Activated T-helper 2 cell treated with anti-CD3 and anti-CD28 coated beads, Interferon-gamma antibody, Interleukin-2, Interleukin-4, amounts not matched to agents 10 μg/mL and 5 μg/mL and 100 μg/mL, durations not matched to agents 14 hours and 24 hours and 36 hours (primary cell): Measurements from ENCODE around the gene JAK1. TPM values are rescaled to one million over a fixed set of nuclear protein-coding genes. Genes with fewer than 3 reads are reported as not detected.

ENCODE experiments used
- DNase-seq: peaks from one replicate; pipeline ENCODE4 v3.0.0; 2021; ENCODE audit warnings: low spot score
- H3K27ac Mint-ChIP-seq: one replicate; pipeline ENCODE4 v1.8.0; 2021; ENCODE audit warnings: mixed read lengths
- H3K27me3 Mint-ChIP-seq: one replicate; pipeline ENCODE4 v1.8.0; 2021; ENCODE audit warnings: low read depth, mixed read lengths
- H3K36me3 Mint-ChIP-seq: one replicate; pipeline ENCODE4 v1.8.0; 2021; ENCODE audit warnings: low read depth, mixed read lengths
- H3K4me1 Mint-ChIP-seq: one replicate; pipeline ENCODE4 v1.8.0; 2021; ENCODE audit warnings: low read depth, mixed read lengths
- H3K4me3 Mint-ChIP-seq: one replicate; pipeline ENCODE4 v1.8.0; 2021; ENCODE audit warnings: low read depth, mild to moderate bottlenecking, moderate library complexity, mixed read lengths
- H3K9me3 Mint-ChIP-seq: one replicate; pipeline ENCODE4 v1.8.0; 2021; ENCODE audit warnings: mixed read lengths
- intact Hi-C: fragments of 100-400 bp; cut with micrococcal nuclease; formaldehyde crosslinking; loops from one replicate; pipeline ENCODE4 v1.15.1; 2023
- total RNA-seq: library from RNA; stranded (reverse); gene quantifications from 2 replicates; pipeline ENCODE4 v1.2.3, GENCODE V29; 2022

Gene JAK1
- total RNA-seq, 1 donor from 2014 or later: 99.9 TPM

DNA sequence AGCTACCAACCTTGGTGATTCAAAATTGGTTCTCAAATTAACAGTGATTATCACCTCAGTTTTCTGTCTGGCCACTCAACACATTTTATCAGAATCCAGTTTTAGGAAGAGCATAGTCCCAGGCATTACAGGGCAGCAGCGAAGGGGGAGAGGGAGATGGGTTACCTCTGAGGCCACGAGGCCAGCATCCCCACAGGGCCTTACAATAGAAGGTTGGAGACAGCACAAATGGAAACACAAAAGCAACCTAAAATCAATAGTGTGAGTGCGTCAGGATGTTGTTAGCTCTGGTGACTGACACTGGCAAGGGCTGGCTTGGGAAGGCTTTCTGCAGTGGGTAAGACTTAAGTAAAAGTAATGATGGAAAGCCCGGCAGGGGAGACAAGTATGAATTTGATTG, 79.5 kb downstream of the JAK1 start:
- Mint-ChIP-seq H3K27ac (no peak overlapping the region), H3K27me3 (no peaks in the 10 kb centered on the region), H3K4me3 (no peak overlapping the region)

DNA sequence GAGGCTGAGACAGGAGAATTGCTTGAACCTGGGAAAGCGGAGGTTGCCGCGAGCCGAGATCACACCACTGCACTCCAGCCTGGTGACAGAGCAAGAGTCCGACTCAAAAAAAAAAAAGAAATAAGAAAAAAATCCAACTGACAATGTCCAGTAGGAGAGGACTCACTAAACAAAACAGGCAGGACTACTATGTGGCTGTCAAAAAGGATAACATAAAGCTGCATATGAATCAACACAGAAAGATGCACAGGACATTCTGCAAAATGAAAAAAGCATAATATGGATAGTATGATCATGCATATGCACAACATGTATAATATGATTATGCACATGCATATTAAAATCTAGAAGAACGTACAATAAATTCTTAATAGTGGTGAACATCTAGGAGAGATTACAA, 80.7 kb downstream of the JAK1 start:
- no peaks in the 10 kb centered on the region for H3K9me3 Mint-ChIP-seq
- intact Hi-C loops: no loop called here

More for the DNA sequence above, 79.5 kb downstream of the JAK1 start:
- no peak for DNase-seq
- intact Hi-C loops: no loop called here
- Mint-ChIP-seq H3K36me3 (peaks cover 21% of the 10 kb centered on the region), H3K9me3 (no peaks in the 10 kb centered on the region), H3K4me1 (peaks cover 45% of the 10 kb centered on the region)

DNA sequence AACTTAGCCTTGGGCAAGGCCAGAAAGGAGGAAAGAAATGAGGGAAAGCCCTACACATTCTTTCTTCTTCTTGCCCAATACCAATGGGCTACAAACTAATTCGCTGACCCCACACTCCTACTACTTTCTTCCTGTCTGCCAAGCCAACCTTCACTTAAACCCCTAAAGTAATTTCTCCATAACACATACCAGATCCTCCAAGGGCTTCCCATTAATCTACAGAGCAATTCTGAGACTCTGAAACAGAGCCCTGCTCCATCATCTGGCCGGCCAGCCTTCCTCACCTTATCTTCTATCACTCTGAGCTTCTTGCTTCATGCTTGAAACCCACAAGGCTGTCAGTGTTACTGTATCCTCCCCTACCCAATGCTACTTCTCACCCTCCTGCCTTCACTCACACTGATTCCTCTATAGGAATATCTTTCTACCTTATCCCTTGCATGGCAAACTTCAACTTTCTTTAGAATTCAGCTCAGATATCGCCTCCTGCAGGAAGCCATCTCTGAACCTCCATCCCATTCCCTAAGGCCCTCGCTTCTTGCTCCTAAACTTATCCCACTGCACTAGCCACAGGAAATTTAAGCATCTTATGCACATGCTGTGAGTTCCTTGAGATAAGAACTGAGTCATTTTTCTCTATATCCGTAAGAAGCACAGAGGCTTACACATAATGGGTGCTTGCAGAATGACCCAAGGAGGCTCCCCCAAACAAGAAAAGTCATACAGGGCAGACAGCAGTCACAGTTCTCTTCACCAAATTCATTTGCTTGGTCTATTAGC, 81.9 kb downstream of the JAK1 start:
- no peaks in the 10 kb centered on the region for H3K27me3 Mint-ChIP-seq
- intact Hi-C loops: no loop called here
- H3K4me1 Mint-ChIP-seq: peaks cover 25% of the 10 kb centered on the region
- no peak overlapping the region for H3K27ac Mint-ChIP-seq
- DNase-seq: no peak
- no peaks in the 10 kb centered on the region for H3K9me3 Mint-ChIP-seq
- H3K4me3 Mint-ChIP-seq: no peak overlapping the region
- H3K36me3 Mint-ChIP-seq: peaks cover 34% of the 10 kb centered on the region

More for the DNA sequence above, 80.7 kb downstream of the JAK1 start:
- no peak overlapping the region for H3K4me3 Mint-ChIP-seq
- no peak overlapping the region for H3K27ac Mint-ChIP-seq
- H3K4me1 Mint-ChIP-seq: peaks cover 36% of the 10 kb centered on the region
- DNase-seq: no peak
- H3K27me3 Mint-ChIP-seq: no peaks in the 10 kb centered on the region
- H3K36me3 Mint-ChIP-seq: peaks cover 29% of the 10 kb centered on the region

DNA sequence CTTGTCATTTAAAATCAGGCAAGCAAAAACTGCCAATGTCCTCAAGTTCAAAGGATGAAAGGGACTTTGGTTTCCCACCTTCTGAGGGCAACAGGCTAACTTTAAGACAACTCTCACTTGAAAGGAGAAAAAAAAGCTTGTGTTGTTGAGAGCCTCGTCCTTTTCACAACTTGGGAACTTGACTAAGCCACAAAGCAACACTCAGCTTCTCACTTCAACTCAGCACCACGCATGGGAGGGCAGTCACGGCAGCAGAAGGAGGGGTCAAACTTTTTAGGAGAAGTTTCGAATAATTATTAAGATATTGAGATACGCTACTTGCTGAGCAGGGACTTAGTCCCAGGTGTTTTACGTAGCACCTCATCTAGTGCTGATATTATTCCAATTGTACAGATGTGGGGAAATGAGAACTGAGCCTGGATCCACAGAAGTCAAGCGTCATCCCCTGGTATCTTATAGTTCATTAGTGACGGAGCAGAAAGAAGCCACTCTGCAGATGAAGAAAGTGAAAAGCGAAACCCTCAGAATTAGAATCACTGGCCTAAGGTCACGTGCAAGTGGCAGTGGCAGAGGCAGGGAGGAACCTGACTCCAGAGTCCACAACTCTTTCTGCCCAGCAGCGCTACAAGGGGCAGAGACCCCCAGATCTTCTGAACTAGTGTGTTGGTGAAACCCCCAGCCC, 83.6 kb downstream of the JAK1 start:
- H3K36me3 Mint-ChIP-seq: peaks cover 45% of the 10 kb centered on the region
- DNase-seq: no peak

DNA sequence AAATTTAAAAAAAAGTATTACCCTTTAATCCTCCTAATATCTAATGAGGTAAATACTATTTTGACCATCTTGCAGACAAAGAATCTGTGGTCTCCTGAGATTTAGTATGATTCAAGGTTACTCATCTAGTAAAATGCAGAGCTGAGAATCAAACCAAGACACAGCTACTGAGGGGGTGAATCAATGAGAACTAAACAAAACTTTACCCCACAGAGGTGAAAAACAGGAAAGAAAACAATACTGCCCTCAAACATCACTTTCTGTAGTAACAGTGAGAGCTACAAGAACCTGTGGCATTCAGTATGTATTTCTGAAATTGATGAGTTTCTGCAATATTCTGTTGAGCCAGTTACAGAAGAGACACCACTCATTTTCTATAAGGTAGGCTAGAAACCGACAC, 85.1 kb downstream of the JAK1 start:
- no peak overlapping the region for H3K27ac Mint-ChIP-seq
- no peaks in the 10 kb centered on the region for H3K9me3 Mint-ChIP-seq
- H3K4me1 Mint-ChIP-seq: peaks cover 33% of the 10 kb centered on the region
- no peaks in the 10 kb centered on the region for H3K27me3 Mint-ChIP-seq
- intact Hi-C loops: no loop called here
- H3K4me3 Mint-ChIP-seq: no peak overlapping the region
- no peak for DNase-seq
- H3K36me3 Mint-ChIP-seq: peaks cover 59% of the 10 kb centered on the region

More for the DNA sequence above, 83.6 kb downstream of the JAK1 start:
- Mint-ChIP-seq H3K4me3 (no peak overlapping the region), H3K4me1 (peaks cover 25% of the 10 kb centered on the region), H3K27me3 (no peaks in the 10 kb centered on the region), H3K9me3 (no peaks in the 10 kb centered on the region), H3K27ac (no peak overlapping the region)
- intact Hi-C loops: no loop called here

DNA sequence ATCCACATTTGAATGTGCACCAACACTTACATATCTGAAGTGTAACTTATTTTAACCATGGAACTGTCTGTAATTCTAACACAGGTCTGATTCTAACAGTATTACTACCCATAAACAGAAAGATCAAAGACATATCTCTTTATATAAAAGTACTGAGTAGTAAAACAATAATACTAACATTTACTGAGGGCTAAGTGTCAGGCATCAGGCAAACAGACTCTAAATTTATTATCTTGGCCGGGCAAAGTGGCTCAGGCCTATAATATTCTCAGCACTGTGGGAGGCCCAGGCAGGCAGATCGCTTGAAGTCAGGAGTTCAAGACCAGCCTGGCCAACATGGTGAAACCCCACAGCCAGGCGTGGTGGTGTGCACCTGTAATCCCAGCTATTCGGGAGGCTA, 85.9 kb downstream of the JAK1 start:
- Mint-ChIP-seq H3K36me3 (peaks cover 67% of the 10 kb centered on the region), H3K4me3 (no peak overlapping the region), H3K27me3 (no peaks in the 10 kb centered on the region), H3K4me1 (peaks cover 35% of the 10 kb centered on the region), H3K9me3 (no peaks in the 10 kb centered on the region), H3K27ac (no peak overlapping the region)
- intact Hi-C loops: no loop called here
- DNase-seq: no peak

DNA sequence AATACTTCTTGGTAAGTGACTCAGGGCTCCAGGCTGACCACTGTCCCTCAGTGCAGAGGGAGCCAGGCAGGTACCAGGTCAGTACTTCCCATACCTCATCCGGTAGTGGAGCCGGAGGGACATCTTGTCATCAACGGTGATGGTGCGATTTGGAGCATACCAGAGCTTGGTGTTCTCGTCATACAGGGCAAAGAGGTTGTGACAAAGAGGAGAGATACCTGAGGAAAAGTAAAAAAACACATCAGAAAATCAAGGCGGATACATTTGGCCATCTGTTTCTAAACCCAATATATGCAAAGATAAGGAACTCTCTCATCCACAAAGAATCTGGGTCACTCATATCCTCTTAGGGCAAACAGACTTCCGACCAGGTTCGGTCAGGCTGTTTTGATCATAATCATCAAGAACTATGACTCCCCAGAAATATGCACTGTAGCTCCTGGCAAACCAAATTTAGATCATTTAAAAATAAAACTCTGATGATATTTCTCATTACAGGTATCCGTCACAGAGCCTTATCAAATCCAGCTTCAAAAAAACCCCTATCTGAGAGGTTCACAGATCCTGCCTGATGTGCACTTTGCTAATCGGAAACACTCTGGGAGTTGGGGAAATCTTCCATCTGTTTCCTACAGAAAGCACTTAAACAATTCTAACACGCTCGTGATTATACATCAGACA, 87.3 kb downstream of the JAK1 start:
- DNase-seq: no peak
- H3K27ac Mint-ChIP-seq: no peak overlapping the region
- no peak overlapping the region for H3K4me3 Mint-ChIP-seq
- no peaks in the 10 kb centered on the region for H3K27me3 Mint-ChIP-seq
- intact Hi-C loops: loop anchor here (5.0 kb wide), 2 partner anchors 43 to 88 kb away; partner anchors contain the start of gene JAK1
- no peaks in the 10 kb centered on the region for H3K9me3 Mint-ChIP-seq
- H3K36me3 Mint-ChIP-seq: peaks cover 69% of the 10 kb centered on the region
- H3K4me1 Mint-ChIP-seq: peaks cover 31% of the 10 kb centered on the region

DNA sequence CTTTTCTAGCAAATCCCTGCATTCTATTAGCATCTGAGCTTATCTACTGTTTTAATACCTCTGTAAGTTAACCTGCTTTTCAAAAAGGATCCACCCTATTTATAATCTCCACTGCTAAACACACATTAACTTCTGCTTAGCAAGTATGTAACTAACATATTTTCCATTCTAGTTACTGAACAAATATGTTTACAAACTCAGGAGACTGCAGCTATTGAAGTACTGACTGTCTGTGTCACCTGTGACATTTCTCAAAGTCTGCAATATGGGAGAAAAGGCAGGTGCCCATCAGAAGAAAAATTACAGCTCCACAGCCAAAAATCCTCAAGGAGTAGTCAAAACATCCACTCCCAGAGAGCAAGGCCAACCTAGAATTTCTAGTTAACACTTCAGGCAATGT, 88.3 kb downstream of the JAK1 start:
- intact Hi-C loops: loop anchor here (5.0 kb wide), 2 partner anchors 44 to 89 kb away; partner anchors contain the start of gene JAK1
- H3K27ac Mint-ChIP-seq: no peak overlapping the region
- H3K36me3 Mint-ChIP-seq: peaks cover 74% of the 10 kb centered on the region
- no peaks in the 10 kb centered on the region for H3K27me3 Mint-ChIP-seq
- H3K4me3 Mint-ChIP-seq: no peak overlapping the region
- DNase-seq: no peak
- peaks cover 31% of the 10 kb centered on the region for H3K4me1 Mint-ChIP-seq
- no peaks in the 10 kb centered on the region for H3K9me3 Mint-ChIP-seq

DNA sequence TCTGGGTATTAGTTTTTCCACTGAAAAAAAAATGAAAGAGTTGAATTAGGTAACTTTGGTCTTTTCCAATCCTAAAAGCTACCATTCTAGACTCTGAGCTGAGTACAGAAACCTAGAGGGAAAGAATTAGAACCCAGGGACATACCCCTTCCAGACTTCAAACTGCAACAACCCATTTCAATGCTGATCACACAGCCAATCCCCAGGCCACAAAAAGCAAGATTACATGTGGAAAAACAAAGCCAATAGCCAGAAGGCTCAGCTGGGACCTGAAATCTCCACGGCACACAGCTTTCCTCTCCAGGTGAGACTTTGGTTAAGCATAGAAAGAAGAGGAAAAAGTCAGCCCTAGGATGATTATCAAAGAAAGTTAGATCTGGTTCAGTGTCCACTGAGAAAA, 88.8 kb downstream of the JAK1 start:
- Mint-ChIP-seq H3K36me3 (peaks cover 76% of the 10 kb centered on the region), H3K4me1 (peaks cover 31% of the 10 kb centered on the region), H3K9me3 (no peaks in the 10 kb centered on the region), H3K27ac (no peak overlapping the region), H3K27me3 (no peaks in the 10 kb centered on the region), H3K4me3 (no peak overlapping the region)
- DNase-seq: no peak
- intact Hi-C loops: loop anchor here (5.0 kb wide), 2 partner anchors 45 to 90 kb away; partner anchors contain the start of gene JAK1

DNA sequence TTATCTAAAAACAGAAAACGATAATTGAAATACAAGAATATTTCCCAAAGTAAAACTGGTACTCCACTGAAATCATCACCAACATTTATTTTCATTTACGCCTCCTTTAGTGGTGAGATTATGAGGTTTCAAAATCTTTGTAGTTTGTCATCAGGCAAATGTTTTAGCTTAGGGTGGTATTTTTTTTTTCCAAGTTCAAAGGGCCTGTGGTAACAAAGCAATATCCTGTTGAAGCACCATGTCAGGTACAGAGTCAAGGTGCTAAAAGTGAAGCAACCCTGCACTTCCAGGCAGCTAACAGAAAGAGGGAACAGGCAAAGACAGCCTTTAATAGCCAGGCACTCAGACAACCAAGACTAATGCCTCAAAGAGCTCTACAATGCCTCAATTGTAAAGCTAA, 89.2 kb downstream of the JAK1 start:
- intact Hi-C loops: loop anchor here (5.0 kb wide), 2 partner anchors 45 to 90 kb away; partner anchors contain the start of gene JAK1
- Mint-ChIP-seq H3K36me3 (peaks cover 78% of the 10 kb centered on the region), H3K27me3 (no peaks in the 10 kb centered on the region), H3K4me3 (no peak overlapping the region), H3K9me3 (no peaks in the 10 kb centered on the region), H3K27ac (no peak overlapping the region), H3K4me1 (peaks cover 31% of the 10 kb centered on the region)
- no peak for DNase-seq

DNA sequence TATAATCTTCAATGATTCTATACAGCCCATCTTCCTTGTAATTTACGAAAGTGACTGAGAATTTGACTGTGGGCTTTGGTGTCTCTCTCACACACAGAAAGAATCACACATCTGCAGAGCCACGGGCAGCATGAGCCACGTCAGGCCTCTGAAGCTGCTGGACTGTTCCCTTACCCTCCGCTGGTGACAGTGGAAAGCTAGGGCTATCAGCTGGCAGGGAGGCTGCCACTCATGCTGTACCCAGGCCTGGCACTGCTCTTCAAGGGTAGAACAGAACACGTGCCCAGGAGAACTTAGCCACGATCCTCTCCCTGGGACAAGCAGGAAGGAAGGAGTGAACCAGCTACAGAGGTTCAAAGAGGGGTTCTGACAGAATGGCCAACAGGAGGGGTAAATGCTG, 90.7 kb downstream of the JAK1 start:
- peaks cover 80% of the 10 kb centered on the region for H3K36me3 Mint-ChIP-seq
- H3K27me3 Mint-ChIP-seq: no peaks in the 10 kb centered on the region
- intact Hi-C loops: loop anchor here (5.0 kb wide), 2 partner anchors 47 to 92 kb away; partner anchors contain the start of gene JAK1
- peaks cover 28% of the 10 kb centered on the region for H3K4me1 Mint-ChIP-seq
- DNase-seq: no peak
- no peaks in the 10 kb centered on the region for H3K9me3 Mint-ChIP-seq
- H3K4me3 Mint-ChIP-seq: no peak overlapping the region
- H3K27ac Mint-ChIP-seq: no peak overlapping the region

DNA sequence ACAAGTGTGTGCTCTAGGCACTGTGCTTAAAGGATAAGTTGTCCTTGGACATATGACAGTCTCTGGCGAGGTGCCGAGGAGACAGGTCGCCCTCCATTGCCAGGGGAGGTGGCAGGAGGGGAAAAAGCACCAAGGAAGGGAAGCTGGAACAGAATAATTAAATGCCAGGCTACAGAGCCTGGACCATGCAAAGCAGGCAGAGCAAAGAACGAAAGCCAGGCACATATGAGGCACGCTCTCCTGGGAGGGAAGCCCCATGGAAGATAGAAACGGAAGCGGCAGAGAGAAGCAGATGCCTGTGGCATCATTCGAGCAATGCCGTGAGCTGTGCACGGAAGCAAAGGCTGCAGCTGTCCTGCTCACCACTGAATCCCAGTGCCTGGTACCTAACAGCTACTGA, 91.2 kb downstream of the JAK1 start:
- DNase-seq: no peak
- Mint-ChIP-seq H3K9me3 (no peaks in the 10 kb centered on the region), H3K36me3 (peaks cover 75% of the 10 kb centered on the region), H3K4me1 (peaks cover 28% of the 10 kb centered on the region), H3K27me3 (no peaks in the 10 kb centered on the region), H3K4me3 (no peak overlapping the region), H3K27ac (no peak overlapping the region)
- intact Hi-C loops: loop anchor here (5.0 kb wide), 2 partner anchors 47 to 92 kb away; partner anchors contain the start of gene JAK1
